HG02623 (cell line): Measurements from ENCODE around the gene RRP1B.
A peak's percentile ranks its signal among the peaks of the same experiment; 100 is the strongest.
"Not testable (repeated sequence)": the region's sequence is repeated elsewhere in the genome, so short reads cannot be mapped to it uniquely, and the experiment has no call there.

Experiments
- ATAC-seq: cut with Tn5 transposase; IDR thresholded peaks from one replicate; pipeline ENCODE4 v1.9.1; 2021; ENCODE audit warnings: moderate library complexity; ENCODE audit not compliant: unreplicated experiment

The RRP1B gene

GRCh38 chr21:43697758-43698643 is 38.6 kb downstream of the RRP1B start:
- no peak for ATAC-seq

GRCh38 chr21:43699492-43699777 is 40.1 kb downstream of the RRP1B start:
- not testable (repeated sequence) for ATAC-seq

GRCh38 chr21:43699933-43700599 is 40.7 kb downstream of the RRP1B start:
- no peak for ATAC-seq

- ATAC-seq, result no peak
Measured at GRCh38 chr21:43701936-43702784, 42.8 kb downstream of the RRP1B start.

- no peak for ATAC-seq
Measured at GRCh38 chr21:43702785-43703034, 43.4 kb downstream of the RRP1B start.

GRCh38 chr21:43703035-43703880 is 43.9 kb downstream of the RRP1B start:
- no peak for ATAC-seq

- no peak for ATAC-seq
Measured at GRCh38 chr21:43707462-43707861, 48.1 kb downstream of the RRP1B start.

GRCh38 chr21:43708745-43709381 is 49.5 kb downstream of the RRP1B start:
- ATAC-seq, result no peak

- no peak for ATAC-seq
Measured at GRCh38 chr21:43712268-43712942, 53.0 kb downstream of the RRP1B start.

- ATAC-seq, result not testable (repeated sequence)
Measured at GRCh38 chr21:43713123-43713522, 53.8 kb downstream of the RRP1B start.

GRCh38 chr21:43716376-43717165 is 57.2 kb downstream of the RRP1B start:
- ATAC-seq, result no peak

GRCh38 chr21:43717166-43717853 is 58.0 kb downstream of the RRP1B start:
- no peak for ATAC-seq

GRCh38 chr21:43717967-43718871 is 58.9 kb downstream of the RRP1B start:
- no peak for ATAC-seq

GRCh38 chr21:43718872-43719747 is 59.8 kb downstream of the RRP1B start, which contains the start of gene PDXK:
Gene PDXK, plus strand, starts transcription at chr21:43719129. Its CDS starts 166 bp downstream, at chr21:43719295.
- peak; percentile 74 for ATAC-seq

- ATAC-seq, result peak; percentile 2
Measured at GRCh38 chr21:43719748-43720538, 60.6 kb downstream of the RRP1B start.
